ENCODE measurements around the gene STX16.

STX16 gene

DNA sequence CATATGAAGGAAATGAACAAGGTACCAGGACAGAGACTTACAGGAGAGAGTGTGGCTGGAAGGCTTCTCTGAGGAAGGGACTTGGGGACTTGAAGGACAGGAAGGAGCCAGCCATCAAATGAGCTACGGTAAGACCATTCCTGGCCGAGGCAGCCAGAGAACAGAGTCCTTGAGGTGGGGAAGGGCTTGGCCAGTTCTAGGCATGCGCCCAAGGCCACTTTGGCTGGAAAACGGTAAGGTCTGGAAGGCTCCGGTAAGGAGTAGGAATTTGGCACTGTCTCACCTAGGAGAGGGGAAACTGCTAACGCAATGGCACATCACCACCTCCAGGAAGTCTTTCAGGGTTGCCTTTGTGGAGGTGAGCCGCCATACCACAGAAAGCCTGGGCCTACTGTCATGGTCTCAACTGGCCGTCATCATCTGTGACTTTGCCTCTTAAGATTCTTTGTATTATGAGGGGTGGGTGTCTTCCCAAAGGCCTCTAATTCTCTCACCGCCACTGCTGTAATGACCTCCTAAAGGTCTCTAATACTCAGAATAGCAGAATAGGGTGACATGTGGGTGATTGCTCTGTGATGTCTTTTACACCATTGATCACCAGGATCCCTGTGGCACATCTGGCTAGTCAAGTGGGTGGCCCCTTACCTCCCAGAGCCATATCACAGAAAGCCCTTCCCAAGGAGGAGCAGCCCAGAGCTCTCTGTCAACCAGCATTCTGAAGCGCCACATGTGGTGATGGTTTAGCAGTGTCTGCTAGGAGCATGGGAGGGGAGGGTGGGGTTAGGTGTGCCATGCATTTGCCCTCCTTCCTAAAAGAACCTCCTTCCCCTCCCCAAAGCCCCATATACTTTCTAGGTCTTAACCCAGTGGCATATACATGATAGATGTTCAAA, 17.7 kb upstream of the STX16 start:
- H2BK5ac ChIP-seq (ENCODE audit: low read length) = no peak overlapping the region
- H3K36me3 ChIP-seq (ENCODE audit: control insufficient read depth, insufficient read depth, low read length) = no peaks in the 10 kb centered on the region
- no peaks in the 10 kb centered on the region for H3K79me1 ChIP-seq (ENCODE audit: low read length)
- no peak overlapping the region for H3K4ac ChIP-seq (ENCODE audit: low read depth, low read length)
- no peak overlapping the region for H4K5ac ChIP-seq (ENCODE audit: low read length)
- no peak overlapping the region for H3K4me3 ChIP-seq (ENCODE audit: low read length)
- no peak for DNase-seq
- no CpG with 5 or more reads among the region's 10 CpGs for WGBS (ENCODE audit: extremely low coverage, insufficient coverage, low lambda C conversion rate)
- H2BK120ac ChIP-seq (ENCODE audit: low read depth, low read length) = no peak overlapping the region
- H2BK15ac ChIP-seq (replicated peaks; ENCODE audit: low read depth) = no peak overlapping the region
- H3K4me2 ChIP-seq (ENCODE audit: low read length) = no peak overlapping the region
- no peak overlapping the region for H4K8ac ChIP-seq (ENCODE audit: low read depth, low read length)
- no peak overlapping the region for H3K23ac ChIP-seq (ENCODE audit: low read length)
- no peak overlapping the region for H3K56ac ChIP-seq (ENCODE audit: low read length)
- no peak overlapping the region for H2AK5ac ChIP-seq (ENCODE audit: low read length)
- H3K9ac ChIP-seq (ENCODE audit: low read length) = no peak overlapping the region
- no peak overlapping the region for H3K27ac ChIP-seq (ENCODE audit: low read depth, low read length)
- no peaks in the 10 kb centered on the region for H3K79me2 ChIP-seq (ENCODE audit: control insufficient read depth, insufficient read depth, low read length)
- H3K4me1 ChIP-seq (ENCODE audit: control insufficient read depth, low read depth, low read length) = no peaks in the 10 kb centered on the region
- H3K18ac ChIP-seq (ENCODE audit: low read length) = no peak overlapping the region
- H3K27me3 ChIP-seq (ENCODE audit: insufficient read depth, low read length, poor library complexity) = no peaks in the 10 kb centered on the region

GRCh38 chr20:58634059-58634458, 17.0 kb upstream of the STX16 start:
- WGBS (ENCODE audit: extremely low coverage, insufficient coverage, low lambda C conversion rate) = no CpG with 5 or more reads among the region's 17 CpGs
- Histone ChIP-seq H4K8ac (ENCODE audit: low read depth, low read length) (no peak overlapping the region), H3K23ac (ENCODE audit: low read length) (no peak overlapping the region)

GRCh38 chr20:58634521-58635278, 16.4 kb upstream of the STX16 start:
- Histone ChIP-seq H2BK120ac (ENCODE audit: low read depth, low read length) (no peak overlapping the region), H2BK5ac (ENCODE audit: low read length) (no peak overlapping the region), H3K4me3 (ENCODE audit: low read length) (no peak overlapping the region), H3K4me1 (ENCODE audit: control insufficient read depth, low read depth, low read length) (no peaks in the 10 kb centered on the region), H4K8ac (ENCODE audit: low read depth, low read length) (no peak overlapping the region), H2BK15ac (replicated peaks; ENCODE audit: low read depth) (no peak overlapping the region), H3K27me3 (ENCODE audit: insufficient read depth, low read length, poor library complexity) (no peaks in the 10 kb centered on the region), H3K79me2 (ENCODE audit: control insufficient read depth, insufficient read depth, low read length) (no peaks in the 10 kb centered on the region), H3K79me1 (ENCODE audit: low read length) (no peaks in the 10 kb centered on the region), H3K9ac (ENCODE audit: low read length) (no peak overlapping the region), H3K4ac (ENCODE audit: low read depth, low read length) (no peak overlapping the region), H4K5ac (ENCODE audit: low read length) (no peak overlapping the region), H3K18ac (ENCODE audit: low read length) (no peak overlapping the region), H3K36me3 (ENCODE audit: control insufficient read depth, insufficient read depth, low read length) (no peaks in the 10 kb centered on the region), H2AK5ac (ENCODE audit: low read length) (no peak overlapping the region), H3K4me2 (ENCODE audit: low read length) (no peak overlapping the region), H3K23ac (ENCODE audit: low read length) (no peak overlapping the region), H3K27ac (ENCODE audit: low read depth, low read length) (no peak overlapping the region), H3K56ac (ENCODE audit: low read length) (no peak overlapping the region)
- no peak for DNase-seq
- WGBS (ENCODE audit: extremely low coverage, insufficient coverage, low lambda C conversion rate) = no CpG with 5 or more reads among the region's 26 CpGs

More at GRCh38 chr20:58634059-58634458, 17.0 kb upstream of the STX16 start:
- H3K9ac ChIP-seq (ENCODE audit: low read length) = no peak overlapping the region
- no peaks in the 10 kb centered on the region for H3K79me1 ChIP-seq (ENCODE audit: low read length)
- H3K36me3 ChIP-seq (ENCODE audit: control insufficient read depth, insufficient read depth, low read length) = no peaks in the 10 kb centered on the region
- no peak overlapping the region for H3K4ac ChIP-seq (ENCODE audit: low read depth, low read length)
- no peak overlapping the region for H2BK120ac ChIP-seq (ENCODE audit: low read depth, low read length)
- no peaks in the 10 kb centered on the region for H3K4me1 ChIP-seq (ENCODE audit: control insufficient read depth, low read depth, low read length)
- H2BK5ac ChIP-seq (ENCODE audit: low read length) = no peak overlapping the region
- no peaks in the 10 kb centered on the region for H3K27me3 ChIP-seq (ENCODE audit: insufficient read depth, low read length, poor library complexity)
- H4K5ac ChIP-seq (ENCODE audit: low read length) = no peak overlapping the region
- H3K56ac ChIP-seq (ENCODE audit: low read length) = no peak overlapping the region
- H3K18ac ChIP-seq (ENCODE audit: low read length) = no peak overlapping the region
- no peaks in the 10 kb centered on the region for H3K79me2 ChIP-seq (ENCODE audit: control insufficient read depth, insufficient read depth, low read length)
- H3K27ac ChIP-seq (ENCODE audit: low read depth, low read length) = no peak overlapping the region
- no peak overlapping the region for H3K4me3 ChIP-seq (ENCODE audit: low read length)
- no peak overlapping the region for H2AK5ac ChIP-seq (ENCODE audit: low read length)
- no peak for DNase-seq
- no peak overlapping the region for H2BK15ac ChIP-seq (replicated peaks; ENCODE audit: low read depth)
- no peak overlapping the region for H3K4me2 ChIP-seq (ENCODE audit: low read length)

DNA sequence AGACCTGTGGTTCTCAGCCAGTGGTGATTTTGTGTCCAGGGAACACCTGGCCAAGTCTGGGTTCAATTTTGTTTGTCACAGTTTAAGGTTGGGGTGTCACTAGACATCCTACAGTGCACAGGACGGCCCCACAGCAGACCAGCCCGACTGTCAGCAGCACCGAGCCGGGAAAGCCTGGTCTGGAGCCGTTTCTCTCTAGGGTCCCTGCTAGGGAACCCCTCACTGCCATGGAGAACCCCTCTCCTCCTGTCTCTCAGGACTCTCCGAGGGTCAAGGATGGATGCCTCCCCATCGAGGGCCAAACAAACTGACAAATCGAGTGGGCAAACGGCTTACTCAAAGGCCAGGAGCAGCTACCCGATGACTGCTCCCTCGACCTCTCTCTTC, 15.8 kb upstream of the STX16 start:
- no peaks in the 10 kb centered on the region for H3K79me1 ChIP-seq (ENCODE audit: low read length)
- no peak overlapping the region for H2BK15ac ChIP-seq (replicated peaks; ENCODE audit: low read depth)
- no CpG with 5 or more reads among the region's 11 CpGs for WGBS (ENCODE audit: extremely low coverage, insufficient coverage, low lambda C conversion rate)
- H3K4me3 ChIP-seq (ENCODE audit: low read length) = no peak overlapping the region
- H2BK5ac ChIP-seq (ENCODE audit: low read length) = no peak overlapping the region
- no peak overlapping the region for H2AK5ac ChIP-seq (ENCODE audit: low read length)
- no peak overlapping the region for H2BK120ac ChIP-seq (ENCODE audit: low read depth, low read length)
- H3K56ac ChIP-seq (ENCODE audit: low read length) = no peak overlapping the region
- H3K36me3 ChIP-seq (ENCODE audit: control insufficient read depth, insufficient read depth, low read length) = no peaks in the 10 kb centered on the region
- H3K18ac ChIP-seq (ENCODE audit: low read length) = no peak overlapping the region
- no peak overlapping the region for H3K9ac ChIP-seq (ENCODE audit: low read length)
- H3K4me2 ChIP-seq (ENCODE audit: low read length) = no peak overlapping the region
- no peak overlapping the region for H4K5ac ChIP-seq (ENCODE audit: low read length)
- H3K4ac ChIP-seq (ENCODE audit: low read depth, low read length) = no peak overlapping the region
- H3K79me2 ChIP-seq (ENCODE audit: control insufficient read depth, insufficient read depth, low read length) = no peaks in the 10 kb centered on the region
- no peaks in the 10 kb centered on the region for H3K27me3 ChIP-seq (ENCODE audit: insufficient read depth, low read length, poor library complexity)
- no peak for DNase-seq
- no peak overlapping the region for H4K8ac ChIP-seq (ENCODE audit: low read depth, low read length)
- H3K23ac ChIP-seq (ENCODE audit: low read length) = no peak overlapping the region
- no peak overlapping the region for H3K27ac ChIP-seq (ENCODE audit: low read depth, low read length)
- H3K4me1 ChIP-seq (ENCODE audit: control insufficient read depth, low read depth, low read length) = no peaks in the 10 kb centered on the region

GRCh38 chr20:58636396-58636982, 14.6 kb upstream of the STX16 start:
- Histone ChIP-seq H3K79me1 (ENCODE audit: low read length) (no peaks in the 10 kb centered on the region), H3K23ac (ENCODE audit: low read length) (no peak overlapping the region), H3K27ac (ENCODE audit: low read depth, low read length) (no peak overlapping the region), H3K79me2 (ENCODE audit: control insufficient read depth, insufficient read depth, low read length) (no peaks in the 10 kb centered on the region), H2BK15ac (replicated peaks; ENCODE audit: low read depth) (no peak overlapping the region), H4K5ac (ENCODE audit: low read length) (no peak overlapping the region), H2BK120ac (ENCODE audit: low read depth, low read length) (no peak overlapping the region), H4K8ac (ENCODE audit: low read depth, low read length) (no peak overlapping the region), H3K4me2 (ENCODE audit: low read length) (no peak overlapping the region), H3K56ac (ENCODE audit: low read length) (no peak overlapping the region), H3K4ac (ENCODE audit: low read depth, low read length) (no peak overlapping the region), H3K18ac (ENCODE audit: low read length) (no peak overlapping the region), H3K9ac (ENCODE audit: low read length) (no peak overlapping the region), H2BK5ac (ENCODE audit: low read length) (no peak overlapping the region), H3K4me3 (ENCODE audit: low read length) (no peak overlapping the region), H2AK5ac (ENCODE audit: low read length) (no peak overlapping the region), H3K4me1 (ENCODE audit: control insufficient read depth, low read depth, low read length) (no peaks in the 10 kb centered on the region), H3K27me3 (ENCODE audit: insufficient read depth, low read length, poor library complexity) (no peaks in the 10 kb centered on the region), H3K36me3 (ENCODE audit: control insufficient read depth, insufficient read depth, low read length) (no peaks in the 10 kb centered on the region)
- no CpG with 5 or more reads among the region's 10 CpGs for WGBS (ENCODE audit: extremely low coverage, insufficient coverage, low lambda C conversion rate)
- DNase-seq = no peak

All from mesendoderm (in vitro differentiated cells).